HG03469 (cell line): ENCODE data around the gene DYNAP.

Experiments
- ATAC-seq: cut with Tn5 transposase; IDR thresholded peaks from one replicate; pipeline ENCODE4 v1.9.1; 2021; ENCODE audit warnings: mild to moderate bottlenecking, moderate library complexity, moderate number of reproducible peaks; ENCODE audit not compliant: unreplicated experiment

The DYNAP gene

DNA sequence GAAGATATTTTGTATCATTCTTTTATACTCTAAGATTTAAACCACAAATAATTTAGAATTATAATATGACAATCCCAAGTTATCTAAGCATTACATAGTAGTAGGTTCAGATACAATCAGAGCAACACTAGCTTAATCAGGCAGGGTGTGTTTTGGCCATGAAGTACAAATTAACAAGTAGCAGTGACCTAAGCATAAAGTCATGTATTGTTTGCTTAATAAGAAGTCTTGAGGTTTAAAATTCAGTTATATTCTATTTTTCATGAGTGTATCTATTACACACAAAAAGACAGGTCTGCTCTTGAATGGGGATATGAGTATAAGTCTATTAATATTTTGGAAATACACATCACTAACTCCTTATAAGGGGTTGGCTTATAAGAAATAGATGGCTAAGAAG is 39.9 kb downstream of the DYNAP start:
- no peak for ATAC-seq

DNA sequence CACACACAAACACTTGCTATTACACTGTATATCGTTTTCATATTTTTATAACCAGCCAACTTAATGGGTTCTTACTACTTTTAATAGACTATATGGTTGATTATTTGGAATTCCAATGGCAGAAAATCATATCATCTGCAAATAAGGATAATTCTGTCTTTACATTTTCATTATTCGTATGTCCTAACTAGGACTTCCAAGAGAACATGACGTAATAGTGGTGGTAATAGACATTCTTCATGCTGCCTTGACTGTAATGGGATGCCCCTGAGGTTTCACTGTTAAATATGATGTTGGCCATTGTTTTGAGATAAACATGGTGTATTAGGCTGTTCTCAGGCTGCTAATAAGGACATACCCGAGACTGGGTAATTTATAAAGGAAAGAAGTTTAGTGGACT is 45.2 kb downstream of the DYNAP start:
- no peak for ATAC-seq

DNA sequence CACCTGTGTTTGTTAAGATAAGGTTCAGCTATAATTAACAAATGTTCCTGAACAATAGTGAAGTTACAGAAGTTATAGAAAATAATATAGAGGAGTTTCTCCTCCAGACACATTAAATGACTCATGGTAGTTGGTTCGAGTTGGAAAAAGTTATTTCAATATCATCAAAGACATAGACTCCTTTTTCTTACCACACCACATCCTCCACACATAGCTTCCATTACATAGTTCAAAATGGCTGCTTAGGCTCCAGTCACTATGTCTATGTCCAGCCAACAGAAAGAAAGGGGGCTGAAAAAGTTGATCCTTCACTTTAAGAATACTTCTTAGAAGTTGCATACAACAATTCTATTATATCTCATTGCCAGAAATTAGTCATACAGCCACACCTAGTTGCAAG is 50.7 kb downstream of the DYNAP start:
- ATAC-seq, result no peak

DNA sequence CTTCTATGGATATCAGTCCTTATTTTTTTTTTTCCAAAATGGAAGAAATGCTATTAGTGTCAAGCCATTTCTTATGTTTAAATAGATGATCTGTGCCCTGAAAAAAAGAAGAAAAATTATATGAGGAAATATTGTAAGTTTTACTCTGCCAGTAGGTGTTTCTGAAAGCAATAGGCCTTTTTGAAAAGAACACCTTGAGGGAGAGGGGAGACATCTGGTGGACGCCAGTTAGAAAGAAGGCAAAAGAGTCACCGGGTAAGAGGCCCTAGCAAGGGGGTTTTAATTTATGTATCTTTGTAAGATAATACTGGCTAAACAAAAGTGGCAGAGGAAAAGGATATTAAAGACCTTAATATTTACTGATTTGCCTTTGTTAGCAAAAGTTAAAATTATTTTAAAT is 56.1 kb downstream of the DYNAP start:
- no peak for ATAC-seq
